NCI-H1092 treated with DMSO at 0.1 percent for 48 hours (cell line): ENCODE data around the gene SAMD11.
A peak's percentile ranks its signal among the peaks of the same experiment; 100 is the strongest.
"Not testable (repeated sequence)": the region's sequence is repeated elsewhere in the genome, so short reads cannot be mapped to it uniquely, and the experiment has no call there.

Experiments used
- DNase-seq: peaks from one replicate; lab custom pipeline; 2025; lab: John Stamatoyannopoulos, UW

Gene SAMD11

GRCh38 chr1:978069-978834, 54.5 kb downstream of the SAMD11 start:
- DNase-seq: no peak

- no peak for DNase-seq
Observed at GRCh38 chr1:978835-979743, 55.4 kb downstream of the SAMD11 start.

- no peak for DNase-seq
Observed at GRCh38 chr1:979744-980072, 56.0 kb downstream of the SAMD11 start.

GRCh38 chr1:980137-980571, 56.4 kb downstream of the SAMD11 start:
- DNase-seq: no peak

GRCh38 chr1:980602-981395, 57.1 kb downstream of the SAMD11 start:
- no peak for DNase-seq

- no peak for DNase-seq
Observed at GRCh38 chr1:981491-981954, 57.8 kb downstream of the SAMD11 start.

GRCh38 chr1:981955-982558, 58.3 kb downstream of the SAMD11 start, which contains the start of gene PERM1:
Gene PERM1, minus strand, starts transcription at chr1:982093. Its CDS starts 1,064 bp downstream, at chr1:981029.
- DNase-seq: no peak

GRCh38 chr1:982765-983436, 59.2 kb downstream of the SAMD11 start:
- DNase-seq: no peak

GRCh38 chr1:983798-984475, 60.2 kb downstream of the SAMD11 start:
- peak; percentile 3 for DNase-seq

- no peak for DNase-seq
Observed at GRCh38 chr1:984476-984814, 60.7 kb downstream of the SAMD11 start.

GRCh38 chr1:985126-985525, 61.4 kb downstream of the SAMD11 start:
- DNase-seq: no peak

GRCh38 chr1:988061-988460, 64.3 kb downstream of the SAMD11 start:
- DNase-seq: not testable (repeated sequence)

GRCh38 chr1:991275-991674, 67.6 kb downstream of the SAMD11 start:
- not testable (repeated sequence) for DNase-seq

GRCh38 chr1:991895-992294, 68.2 kb downstream of the SAMD11 start:
- no peak for DNase-seq

GRCh38 chr1:992362-992761, 68.6 kb downstream of the SAMD11 start:
- no peak for DNase-seq

GRCh38 chr1:993379-993995, 69.8 kb downstream of the SAMD11 start:
- no peak for DNase-seq
